ENCODE results near the gene TMEM139.

GRCh38 chr7:143263266-143264195 lies 21.2 kb upstream of the TMEM139 start, which contains the start of gene GSTK1:
- TF ChIP-seq CTCF (IDR thresholded peaks at IDR 0.05; ENCODE audit: insufficient read depth, low read length) (no peak), POLR2AphosphoS5 (IDR thresholded peaks at IDR 0.05; ENCODE audit: low read depth) (peak; percentile 89)

All from HL-60 (cell line).